Kidney epithelial cell (primary cell): ENCODE data around the gene SLC2A3. TPM values are rescaled to one million over a fixed set of nuclear protein-coding genes. Genes with fewer than 3 reads are reported as not detected.
"Not testable (repeated sequence)": the region's sequence is repeated elsewhere in the genome, so short reads cannot be mapped to it uniquely, and the experiment has no call there.

Experiments
- DNase-seq: peaks from one replicate; pipeline ENCODE4 v3.0.0-alpha.2; 2010; ENCODE audit warnings: low read depth
- H3K27me3 ChIP-seq: 2 replicates; pipeline ENCODE4 v1.6.0; 2011; ENCODE audit warnings: low read length; ENCODE audit not compliant: control insufficient read depth, insufficient read depth
- H3K36me3 ChIP-seq: 2 replicates; pipeline ENCODE4 v1.5.1; 2011; ENCODE audit warnings: low read length; ENCODE audit not compliant: control insufficient read depth, insufficient read depth
- H3K4me3 ChIP-seq: 2 replicates; pipeline ENCODE4 v1.5.1; 2011; ENCODE audit warnings: low read depth, mild to moderate bottlenecking, control low read depth, low read length
- CTCF ChIP-seq: IDR thresholded peaks from 2 replicates; pipeline ENCODE4 v1.5.1; 2011; ENCODE audit warnings: mild to moderate bottlenecking, moderate library complexity, low read length, control low read depth, inconsistent platforms; ENCODE audit not compliant: insufficient read depth, poor library complexity, severe bottlenecking
- total RNA-seq: library from RNA; depleted of rRNA; stranded (reverse); fragments of >200 nt; gene quantifications from 2 replicates; pipeline ENCODE4 v1.2.3, GENCODE V29; 2015

Gene SLC2A3
- total RNA-seq, 1 donor from 2014 or later, result 21.7 TPM

- no peak for DNase-seq
- Histone ChIP-seq H3K4me3 (peak overlapping the region; percentile 65), H3K27me3 (no peaks in the 10 kb centered on the region), H3K36me3 (no peaks in the 10 kb centered on the region)
- TF ChIP-seq CTCF, result no peak
These were observed 1.7 kb downstream of the SLC2A3 start for GRCh38 chr12:7934091-7934888.

- no peaks in the 10 kb centered on the region for H3K27me3 ChIP-seq
- H3K36me3 ChIP-seq, result no peaks in the 10 kb centered on the region
- TF ChIP-seq CTCF, result peak; percentile 67
- DNase-seq, result peak; percentile 72
- H3K4me3 ChIP-seq, result no peak overlapping the region
These were observed 2.7 kb downstream of the SLC2A3 start for GRCh38 chr12:7933255-7933726.

- not testable (repeated sequence) for H3K27me3 ChIP-seq, H3K4me3 ChIP-seq, DNase-seq, H3K36me3 ChIP-seq
These were observed 3.3 kb downstream of the SLC2A3 start for GRCh38 chr12:7932599-7933240.

- no peak for TF ChIP-seq CTCF
- H3K27me3 ChIP-seq, result no peaks in the 10 kb centered on the region
- no peak for DNase-seq
- no peak overlapping the region for H3K4me3 ChIP-seq
- H3K36me3 ChIP-seq, result no peaks in the 10 kb centered on the region
These were observed 6.7 kb downstream of the SLC2A3 start for GRCh38 chr12:7929083-7929792.

GRCh38 chr12:7927470-7927869 lies 8.5 kb downstream of the SLC2A3 start:
- H3K36me3 ChIP-seq, result no peaks in the 10 kb centered on the region
- TF ChIP-seq CTCF, result no peak
- no peaks in the 10 kb centered on the region for H3K27me3 ChIP-seq
- no peak overlapping the region for H3K4me3 ChIP-seq
- no peak for DNase-seq

- not testable (repeated sequence) for H3K27me3 ChIP-seq, DNase-seq, H3K36me3 ChIP-seq, H3K4me3 ChIP-seq
These were observed 9.8 kb downstream of the SLC2A3 start for GRCh38 chr12:7926068-7926666.
